NCI-H446 (cell line): ENCODE data around the gene EML4.
"Not testable (repeated sequence)": the region's sequence is repeated elsewhere in the genome, so short reads cannot be mapped to it uniquely, and the experiment has no call there.

ENCODE experiments used
- DNase-seq, 2 experiments: peaks; one replicate each; lab custom pipeline; 2025; lab: John Stamatoyannopoulos, UW

EML4 gene

GRCh38 chr2:42172566-42172965 lies 3.4 kb downstream of the EML4 start:
- DNase-seq = no peak

DNA sequence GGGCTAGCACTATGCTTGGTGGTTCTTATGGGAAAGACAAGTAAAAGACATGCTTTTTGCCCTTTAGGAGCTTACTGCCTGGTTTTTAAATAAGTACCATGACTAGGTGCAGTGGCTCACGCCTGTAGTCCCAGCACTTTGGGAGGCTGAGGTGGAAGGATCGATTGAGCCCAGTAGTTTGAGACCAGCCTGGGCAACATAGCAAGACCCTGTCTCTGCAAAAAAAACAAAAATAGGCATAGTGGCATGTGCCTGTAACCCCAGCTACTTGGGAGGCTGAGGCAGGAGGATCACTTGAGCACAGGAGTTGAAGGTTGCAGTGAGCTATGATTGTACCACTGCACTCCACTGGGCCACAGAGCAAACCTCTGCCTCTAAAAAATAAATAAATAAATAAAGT lies 4.3 kb downstream of the EML4 start:
- not testable (repeated sequence) for DNase-seq

DNA sequence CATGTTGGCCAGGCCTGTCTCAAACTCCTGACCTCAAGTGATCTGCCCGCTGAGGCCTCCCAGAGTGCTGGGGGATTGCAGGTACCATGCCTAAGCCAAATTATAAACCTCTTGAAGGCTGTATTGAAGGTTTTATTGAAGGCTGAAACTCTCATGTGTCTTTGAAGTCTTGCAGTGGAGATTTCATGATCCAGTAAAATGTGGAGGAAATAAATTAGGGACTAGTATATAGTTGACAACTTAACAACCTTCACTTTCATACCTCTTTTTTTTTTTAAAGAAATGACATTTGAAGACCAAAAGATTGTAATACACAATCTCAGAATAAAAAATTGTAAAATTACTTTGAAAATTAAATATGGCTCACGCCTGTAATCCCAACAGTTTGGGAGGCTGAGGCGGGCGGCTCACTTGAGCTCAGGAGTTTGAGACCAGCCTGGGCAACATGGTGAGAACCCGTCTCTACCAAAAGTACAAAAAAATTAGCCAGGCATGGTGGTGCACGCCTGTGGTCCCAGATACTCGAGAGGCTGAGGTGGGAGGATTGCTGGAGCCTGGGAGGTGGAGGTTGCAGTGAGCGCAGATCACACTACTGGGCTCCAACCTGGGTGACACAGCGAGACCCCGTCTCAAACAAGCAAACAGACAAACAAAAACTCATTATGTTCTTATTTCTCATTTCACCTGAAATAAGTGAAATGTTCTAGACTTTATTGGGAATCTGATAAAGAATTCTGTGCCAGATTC lies 8.0 kb downstream of the EML4 start:
- no peak for DNase-seq

- no peak for DNase-seq
These were observed 9.2 kb downstream of the EML4 start for GRCh38 chr2:42178335-42178734.

DNA sequence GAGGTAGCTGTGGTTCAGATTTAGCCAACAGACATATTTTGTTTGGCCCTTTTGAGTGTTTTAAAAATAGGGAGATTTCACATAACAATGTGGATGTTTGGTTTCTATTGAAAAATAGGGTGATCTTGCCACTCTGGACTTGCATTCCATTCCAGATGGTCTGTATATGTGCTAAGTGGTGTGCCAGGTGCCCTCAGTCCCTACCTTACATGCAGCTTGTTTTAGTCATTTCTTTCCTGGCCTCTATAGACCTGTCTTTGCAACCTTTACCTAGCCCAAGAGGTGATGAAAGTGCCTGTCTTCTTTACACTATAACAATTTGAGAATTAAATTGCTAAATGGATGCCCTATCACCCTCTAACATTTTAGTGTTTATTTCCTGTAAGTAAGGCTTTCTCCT lies 11.1 kb downstream of the EML4 start:
- DNase-seq = no peak

- DNase-seq = no peak
These were observed 13.6 kb downstream of the EML4 start for GRCh38 chr2:42182654-42183308.

DNA sequence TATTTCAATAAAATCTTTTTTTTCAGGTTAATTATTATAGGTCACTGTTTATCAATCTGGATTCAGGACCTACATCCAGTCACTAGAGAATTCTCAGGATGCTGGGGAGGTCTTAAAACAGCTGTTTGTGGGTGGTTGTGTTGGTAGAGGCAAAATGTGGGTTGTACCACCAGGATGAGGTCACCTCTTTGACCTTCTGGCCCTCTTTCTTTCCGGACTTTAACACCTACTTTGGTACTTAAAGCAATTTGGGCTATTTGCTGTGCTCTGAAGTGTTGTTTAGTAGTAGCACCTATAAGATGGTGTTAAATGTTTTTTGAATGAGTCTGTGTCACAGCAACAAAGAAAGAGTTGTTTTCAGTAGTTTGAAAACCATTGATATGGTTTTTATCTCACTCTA lies 14.6 kb downstream of the EML4 start:
- DNase-seq = no peak

DNA sequence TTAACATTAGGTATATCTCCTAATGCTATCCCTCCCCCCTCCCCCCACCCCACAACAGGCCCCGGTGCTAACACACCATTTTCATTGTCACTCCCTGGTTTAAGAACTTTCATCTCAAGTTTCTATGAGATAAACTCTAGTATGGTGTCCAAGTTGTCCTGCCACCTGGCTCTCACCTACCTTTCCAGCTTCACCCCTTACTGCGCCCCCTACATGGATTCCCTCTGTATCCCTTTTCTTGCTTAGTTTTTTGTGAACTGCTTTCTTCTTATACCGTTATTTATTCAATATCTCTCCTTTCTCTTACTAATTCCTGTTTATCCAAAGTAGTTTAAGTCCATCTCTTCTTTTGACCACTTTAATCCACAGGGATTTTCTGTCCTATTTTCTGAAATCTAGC lies 15.2 kb downstream of the EML4 start:
- DNase-seq = no peak

DNA sequence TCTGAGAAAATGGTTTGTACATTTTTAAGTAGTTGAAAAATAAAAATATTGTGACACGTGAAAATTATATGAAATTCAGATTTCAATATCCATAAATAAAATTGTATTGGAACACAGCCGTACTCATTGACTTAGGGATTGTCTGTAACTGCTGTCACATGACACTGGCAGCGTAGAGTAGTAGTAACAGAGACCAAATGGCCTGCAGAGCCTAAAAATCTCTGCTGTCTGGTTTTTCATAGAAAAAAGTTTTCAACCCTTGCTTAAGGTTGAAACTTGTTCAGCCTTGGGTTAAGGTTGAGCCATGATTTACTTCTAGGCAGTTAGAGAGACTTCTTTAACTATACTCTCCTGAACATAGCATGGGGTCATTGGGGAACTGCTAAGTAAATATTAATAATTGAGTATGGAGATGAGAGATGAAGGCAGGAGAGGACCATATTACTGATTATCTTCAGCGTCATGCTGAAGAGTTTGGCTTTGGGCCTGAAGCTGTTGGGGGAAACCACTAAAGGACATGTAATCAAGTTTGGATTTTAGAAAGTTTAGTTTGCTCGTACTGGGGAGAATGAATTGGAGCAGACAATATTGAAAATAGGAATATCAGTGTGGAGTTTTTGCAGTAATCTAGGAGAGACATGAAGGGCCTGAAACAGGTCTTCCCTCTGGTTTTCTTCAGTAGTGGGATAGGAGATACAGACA lies 16.2 kb downstream of the EML4 start:
- no peak for DNase-seq

DNA sequence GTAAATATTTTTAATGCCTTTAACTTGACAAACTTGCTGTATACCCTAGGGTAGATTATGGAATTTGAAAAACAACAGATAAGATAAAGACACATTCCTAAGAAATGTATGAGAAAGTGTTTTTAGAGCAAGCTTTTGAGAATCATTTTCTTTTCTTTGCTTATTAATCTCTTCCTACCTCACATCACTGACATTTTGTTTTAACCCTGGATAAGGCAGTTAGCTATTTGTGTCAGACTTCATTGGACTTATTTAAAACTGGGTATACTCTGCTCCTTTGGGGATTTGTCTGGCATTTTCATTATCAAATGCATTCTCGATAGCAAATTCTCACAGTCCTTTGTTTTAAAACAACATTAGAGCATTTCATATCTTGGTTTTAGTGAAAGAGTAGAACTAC lies 17.2 kb downstream of the EML4 start:
- no peak for DNase-seq

DNA sequence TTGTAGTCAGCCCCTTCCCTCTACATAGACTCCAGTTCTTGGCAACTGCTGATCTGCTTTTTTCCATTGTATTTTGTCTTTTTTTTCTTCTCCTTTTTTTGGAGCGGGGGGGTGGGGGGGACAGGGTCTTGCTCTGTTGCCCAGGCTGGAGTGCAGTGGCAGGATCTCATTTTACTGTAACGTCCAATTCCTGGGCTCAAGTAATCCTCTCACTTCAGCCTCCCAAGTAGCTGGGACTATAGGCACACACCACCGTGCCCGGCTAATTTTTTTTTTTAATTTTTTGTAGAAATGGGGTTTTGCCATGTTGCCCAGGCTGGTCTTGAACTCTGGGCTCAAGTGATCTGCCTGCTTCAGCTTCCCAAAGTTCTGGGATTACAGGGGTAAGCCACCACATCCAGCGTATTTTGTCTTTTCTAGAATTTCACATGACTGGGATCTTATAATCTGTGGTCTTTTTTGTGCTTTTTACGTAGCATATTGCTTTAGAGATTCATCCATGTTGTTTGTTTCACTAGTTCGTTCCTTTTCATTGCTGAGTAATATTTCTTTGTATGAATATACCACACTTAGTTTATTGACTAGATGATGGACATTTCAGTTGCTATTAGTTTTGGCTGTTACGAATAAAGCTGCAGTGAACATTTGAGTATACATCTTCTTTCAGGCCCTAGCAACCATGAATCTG lies 17.9 kb downstream of the EML4 start:
- no peak for DNase-seq

DNA sequence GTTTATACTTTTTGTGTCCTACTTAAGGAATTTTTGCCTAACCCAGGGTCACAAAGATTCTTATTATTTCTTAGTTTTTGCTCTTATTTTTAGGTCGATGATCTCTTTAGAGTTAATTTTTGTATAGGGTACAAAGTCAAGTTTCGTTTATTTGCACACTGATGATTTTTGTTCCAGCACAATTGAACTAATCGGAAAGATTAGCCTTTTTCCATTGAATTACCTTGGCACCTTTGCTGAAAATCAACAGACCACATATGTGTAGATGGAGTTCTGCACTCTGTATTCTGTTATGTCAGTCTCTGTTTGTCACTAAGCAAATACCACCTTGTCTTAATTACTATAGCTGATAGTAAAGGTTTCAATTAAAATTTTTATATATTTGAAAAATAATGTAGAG lies 18.7 kb downstream of the EML4 start:
- no peak for DNase-seq

GRCh38 chr2:42189235-42189566 lies 20.0 kb downstream of the EML4 start:
- no peak for DNase-seq

GRCh38 chr2:42190191-42190590 lies 21.0 kb downstream of the EML4 start:
- no peak for DNase-seq

- DNase-seq = no peak
These were observed 22.3 kb downstream of the EML4 start for GRCh38 chr2:42191285-42192009.

DNA sequence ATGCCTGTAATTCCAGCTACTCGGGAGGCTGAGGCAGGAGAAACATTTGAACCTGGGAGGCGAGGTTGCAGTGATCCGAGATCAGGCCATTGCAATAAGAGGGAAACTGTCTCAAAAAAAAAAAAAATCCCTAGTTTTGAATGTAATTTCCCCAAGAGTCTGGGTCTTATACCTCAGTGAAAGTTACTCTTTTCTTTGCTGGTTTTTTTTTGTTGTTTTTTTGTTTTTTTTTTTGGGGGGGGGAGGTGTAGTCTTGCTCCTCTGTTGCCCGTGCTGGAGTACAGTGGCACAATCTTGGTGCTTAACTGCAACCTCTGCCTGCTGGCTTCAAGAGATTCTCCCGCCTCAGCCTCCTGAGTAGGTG lies 22.8 kb downstream of the EML4 start:
- DNase-seq = no peak

GRCh38 chr2:42192652-42193566 lies 23.8 kb downstream of the EML4 start:
- DNase-seq = no peak

DNA sequence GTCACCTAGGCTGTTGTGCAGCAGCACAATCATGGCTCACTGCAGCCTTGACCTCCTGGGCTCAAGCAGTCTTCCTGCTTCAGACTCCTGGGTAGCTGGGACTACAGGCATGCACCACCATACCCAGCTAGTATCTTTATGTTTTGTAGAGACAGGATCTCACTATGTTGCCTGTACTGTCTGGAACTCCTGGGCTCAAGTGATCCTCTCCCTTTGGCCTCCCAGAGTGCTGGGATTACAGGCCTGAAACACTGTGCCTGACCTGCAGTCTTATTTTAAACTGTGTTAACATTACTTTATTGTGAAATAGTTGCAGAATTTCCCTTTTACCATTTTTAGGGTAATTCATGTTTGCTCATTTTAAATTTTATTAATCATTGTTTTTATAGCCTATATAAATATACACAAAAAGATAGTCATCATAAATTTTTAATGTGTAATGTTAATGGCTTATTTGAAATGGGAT lies 24.6 kb downstream of the EML4 start:
- DNase-seq = no peak

- no peak for DNase-seq
These were observed 25.3 kb downstream of the EML4 start for GRCh38 chr2:42194428-42194827.

DNA sequence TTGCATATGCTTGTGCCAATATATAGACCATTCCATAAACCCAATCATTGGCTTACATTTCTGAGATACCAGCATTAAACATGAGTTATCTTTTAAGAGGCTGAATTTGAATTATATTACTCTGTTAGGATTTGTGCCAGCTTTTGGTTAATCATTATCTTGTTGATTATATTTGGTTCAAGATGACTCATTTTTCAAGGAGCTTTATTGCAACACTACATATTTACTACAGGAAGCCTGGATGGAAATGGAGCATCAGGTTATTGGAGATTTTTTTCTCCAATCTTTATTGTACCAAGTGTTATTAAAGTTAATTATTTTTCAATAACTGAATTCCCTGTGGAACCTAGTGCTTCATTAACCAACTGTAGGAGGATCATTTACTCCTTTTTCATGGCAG lies 26.4 kb downstream of the EML4 start:
- no peak for DNase-seq

GRCh38 chr2:42196070-42196402 lies 26.9 kb downstream of the EML4 start:
- DNase-seq = no peak
